Measurements from ENCODE around the gene PHACTR3. TPM values are rescaled to one million over a fixed set of nuclear protein-coding genes. Genes with fewer than 3 reads are reported as not detected.

Gene PHACTR3
- total RNA-seq, 1 experiment from 2014 or later, result 0.10 TPM

- H3K27ac ChIP-seq (ENCODE audit: low read length), result no peak overlapping the region
- H3K4me1 ChIP-seq (ENCODE audit: control insufficient read depth, insufficient read depth, low read length), result no peaks in the 10 kb centered on the region
- intact Hi-C loops (cut with micrococcal nuclease; ENCODE audit: unreplicated experiment), result no loop called here
- peaks cover 13% of the 10 kb centered on the region for H3K27me3 ChIP-seq (ENCODE audit: control insufficient read depth, insufficient read depth, low read length)
- TF ChIP-seq, protein P1, sequence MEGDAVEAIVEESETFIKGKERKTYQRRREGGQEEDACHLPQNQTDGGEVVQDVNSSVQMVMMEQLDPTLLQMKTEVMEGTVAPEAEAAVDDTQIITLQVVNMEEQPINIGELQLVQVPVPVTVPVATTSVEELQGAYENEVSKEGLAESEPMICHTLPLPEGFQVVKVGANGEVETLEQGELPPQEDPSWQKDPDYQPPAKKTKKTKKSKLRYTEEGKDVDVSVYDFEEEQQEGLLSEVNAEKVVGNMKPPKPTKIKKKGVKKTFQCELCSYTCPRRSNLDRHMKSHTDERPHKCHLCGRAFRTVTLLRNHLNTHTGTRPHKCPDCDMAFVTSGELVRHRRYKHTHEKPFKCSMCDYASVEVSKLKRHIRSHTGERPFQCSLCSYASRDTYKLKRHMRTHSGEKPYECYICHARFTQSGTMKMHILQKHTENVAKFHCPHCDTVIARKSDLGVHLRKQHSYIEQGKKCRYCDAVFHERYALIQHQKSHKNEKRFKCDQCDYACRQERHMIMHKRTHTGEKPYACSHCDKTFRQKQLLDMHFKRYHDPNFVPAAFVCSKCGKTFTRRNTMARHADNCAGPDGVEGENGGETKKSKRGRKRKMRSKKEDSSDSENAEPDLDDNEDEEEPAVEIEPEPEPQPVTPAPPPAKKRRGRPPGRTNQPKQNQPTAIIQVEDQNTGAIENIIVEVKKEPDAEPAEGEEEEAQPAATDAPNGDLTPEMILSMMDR (IDR thresholded peaks at IDR 0.05), result no peak
- TF ChIP-seq, protein P2, sequence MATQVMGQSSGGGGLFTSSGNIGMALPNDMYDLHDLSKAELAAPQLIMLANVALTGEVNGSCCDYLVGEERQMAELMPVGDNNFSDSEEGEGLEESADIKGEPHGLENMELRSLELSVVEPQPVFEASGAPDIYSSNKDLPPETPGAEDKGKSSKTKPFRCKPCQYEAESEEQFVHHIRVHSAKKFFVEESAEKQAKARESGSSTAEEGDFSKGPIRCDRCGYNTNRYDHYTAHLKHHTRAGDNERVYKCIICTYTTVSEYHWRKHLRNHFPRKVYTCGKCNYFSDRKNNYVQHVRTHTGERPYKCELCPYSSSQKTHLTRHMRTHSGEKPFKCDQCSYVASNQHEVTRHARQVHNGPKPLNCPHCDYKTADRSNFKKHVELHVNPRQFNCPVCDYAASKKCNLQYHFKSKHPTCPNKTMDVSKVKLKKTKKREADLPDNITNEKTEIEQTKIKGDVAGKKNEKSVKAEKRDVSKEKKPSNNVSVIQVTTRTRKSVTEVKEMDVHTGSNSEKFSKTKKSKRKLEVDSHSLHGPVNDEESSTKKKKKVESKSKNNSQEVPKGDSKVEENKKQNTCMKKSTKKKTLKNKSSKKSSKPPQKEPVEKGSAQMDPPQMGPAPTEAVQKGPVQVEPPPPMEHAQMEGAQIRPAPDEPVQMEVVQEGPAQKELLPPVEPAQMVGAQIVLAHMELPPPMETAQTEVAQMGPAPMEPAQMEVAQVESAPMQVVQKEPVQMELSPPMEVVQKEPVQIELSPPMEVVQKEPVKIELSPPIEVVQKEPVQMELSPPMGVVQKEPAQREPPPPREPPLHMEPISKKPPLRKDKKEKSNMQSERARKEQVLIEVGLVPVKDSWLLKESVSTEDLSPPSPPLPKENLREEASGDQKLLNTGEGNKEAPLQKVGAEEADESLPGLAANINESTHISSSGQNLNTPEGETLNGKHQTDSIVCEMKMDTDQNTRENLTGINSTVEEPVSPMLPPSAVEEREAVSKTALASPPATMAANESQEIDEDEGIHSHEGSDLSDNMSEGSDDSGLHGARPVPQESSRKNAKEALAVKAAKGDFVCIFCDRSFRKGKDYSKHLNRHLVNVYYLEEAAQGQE (IDR thresholded peaks at IDR 0.05; ENCODE audit: insufficient read depth in 1 of 2, low read depth in 2 of 2, low read length in 1 of 2), result no peak
- no peak for TF ChIP-seq TCF7L2 (IDR thresholded peaks at IDR 0.05; ENCODE audit: low read depth, low read length)
- TF ChIP-seq SIN3A (IDR thresholded peaks at IDR 0.05; ENCODE audit: borderline replicate concordance, insufficient read depth, low read depth, low read length), result no peak
- ChIA-PET POLR2A (no interaction called here), CTCF (no interaction called here)
- no peak overlapping the region for H3K4me3 ChIP-seq (ENCODE audit: low read depth in 2 of 2, low read length in 2 of 2)
- ATAC-seq (no peak; the same call in 1 of the 2 replicates), DNase-seq (ENCODE audit: low read depth, low spot score) (no peak)
- no TSS peak for BruUV-seq (replicated peaks)
- H3K9me3 ChIP-seq (ENCODE audit: control insufficient read depth, insufficient read depth, low read depth, low read length), result no peaks in the 10 kb centered on the region
- H3K36me3 ChIP-seq (ENCODE audit: control insufficient read depth, insufficient read depth, low read length), result no peaks in the 10 kb centered on the region
- in situ Hi-C loops (cut with HindIII; ENCODE audit: low pct_unique_long_range_greater_than_20kb, low sequenced_read_pairs), result no loop called here
These were observed 69.1 kb downstream of the PHACTR3 start for GRCh38 chr20:59673288-59673997.

- Histone ChIP-seq H3K4me1 (ENCODE audit: control insufficient read depth, insufficient read depth, low read length) (no peaks in the 10 kb centered on the region), H3K27me3 (ENCODE audit: control insufficient read depth, insufficient read depth, low read length) (peaks cover 16% of the 10 kb centered on the region), H3K27ac (ENCODE audit: low read length) (no peak overlapping the region), H3K4me3 (ENCODE audit: low read depth in 2 of 2, low read length in 2 of 2) (no peak overlapping the region), H3K36me3 (ENCODE audit: control insufficient read depth, insufficient read depth, low read length) (no peaks in the 10 kb centered on the region), H3K9me3 (ENCODE audit: control insufficient read depth, insufficient read depth, low read depth, low read length) (no peaks in the 10 kb centered on the region)
- intact Hi-C loops (cut with micrococcal nuclease; ENCODE audit: unreplicated experiment), result no loop called here
- ATAC-seq (no peak), DNase-seq (ENCODE audit: low read depth, low spot score) (no peak)
- TF ChIP-seq, protein P2 (IDR thresholded peaks at IDR 0.05; ENCODE audit: insufficient read depth in 1 of 2, low read depth in 2 of 2, low read length in 1 of 2), result no peak
- TF ChIP-seq, protein P1 (IDR thresholded peaks at IDR 0.05), result no peak
- no peak for TF ChIP-seq POLR2AphosphoS5 (IDR thresholded peaks at IDR 0.05; ENCODE audit: low read depth, low read length)
- TF ChIP-seq TCF7L2 (IDR thresholded peaks at IDR 0.05; ENCODE audit: low read depth, low read length), result no peak
- no peak for TF ChIP-seq SIN3A (IDR thresholded peaks at IDR 0.05; ENCODE audit: borderline replicate concordance, insufficient read depth, low read depth, low read length)
- no TSS peak for BruUV-seq (replicated peaks)
- ChIA-PET POLR2A (no interaction called here), CTCF (no interaction called here)
- in situ Hi-C loops (cut with HindIII; ENCODE audit: low pct_unique_long_range_greater_than_20kb, low sequenced_read_pairs), result no loop called here
These were observed 69.7 kb downstream of the PHACTR3 start for GRCh38 chr20:59673998-59674445.
